Trophoblast cell (in vitro differentiated cells and primary cell): Measurements from ENCODE around the gene TFPT.

ENCODE experiments used
- DNase-seq, 2 donors: peaks; one replicate each; pipeline ENCODE4 v3.0.0-alpha.2; 2016
- H2AFZ ChIP-seq: 2 replicates; pipeline ENCODE4 v1.6.1; 2013; ENCODE audit warnings: low read length, moderate library complexity, mild to moderate bottlenecking; ENCODE audit not compliant: insufficient read depth, poor library complexity
- H2AK5ac ChIP-seq: 2 replicates; pipeline ENCODE4 v1.6.1; 2013; ENCODE audit warnings: mild to moderate bottlenecking, low read length
- H2BK120ac ChIP-seq: 2 replicates; pipeline ENCODE4 v1.6.1; 2013; ENCODE audit warnings: low read length, mild to moderate bottlenecking, moderate library complexity; ENCODE audit not compliant: insufficient read depth, poor library complexity
- H2BK12ac ChIP-seq: 2 replicates; pipeline ENCODE4 v1.6.1; 2013; ENCODE audit warnings: mild to moderate bottlenecking, low read length, moderate library complexity
- H2BK5ac ChIP-seq: 2 replicates; pipeline ENCODE4 v1.6.1; 2013; ENCODE audit warnings: low read length, low read depth, moderate library complexity, mild to moderate bottlenecking; ENCODE audit not compliant: poor library complexity
- H3K14ac ChIP-seq: 2 replicates; pipeline ENCODE4 v1.6.1; 2013; ENCODE audit warnings: mild to moderate bottlenecking, low read length
- H3K18ac ChIP-seq: 2 replicates; pipeline ENCODE4 v1.6.1; 2013; ENCODE audit warnings: mild to moderate bottlenecking, low read length
- H3K23ac ChIP-seq: 2 replicates; pipeline ENCODE4 v1.6.1; 2013; ENCODE audit warnings: low read length
- H3K27ac ChIP-seq: 2 replicates; pipeline ENCODE4 v1.5.1; 2013; ENCODE audit warnings: low read depth, mild to moderate bottlenecking, inconsistent platforms, low read length, moderate library complexity
- H3K27me3 ChIP-seq: 2 replicates; pipeline ENCODE4 v1.6.1; 2013; ENCODE audit warnings: inconsistent platforms, mild to moderate bottlenecking, low read length, moderate library complexity; ENCODE audit not compliant: insufficient read depth
- H3K36me3 ChIP-seq, 2 experiments: 1 replicate in 1 of 2; 2 replicates in 1 of 2; pipeline ENCODE4 v1.6.1; 2013; ENCODE audit warnings: low read length in 2 of 2, mild to moderate bottlenecking in 2 of 2, moderate library complexity in 1 of 2; ENCODE audit not compliant: insufficient read depth in 2 of 2, control insufficient read depth in 1 of 2
- H3K4ac ChIP-seq: 2 replicates; pipeline ENCODE4 v1.6.1; 2013; ENCODE audit warnings: low read depth, mild to moderate bottlenecking, low read length, moderate library complexity
- H3K4me1 ChIP-seq, 2 experiments: 1 replicate in 1 of 2; 2 replicates in 1 of 2; pipeline ENCODE4 v1.6.1; 2013; ENCODE audit warnings: low read length in 2 of 2, mild to moderate bottlenecking in 2 of 2, moderate library complexity in 1 of 2; ENCODE audit not compliant: insufficient read depth in 2 of 2, control insufficient read depth in 1 of 2
- H3K4me2 ChIP-seq: 2 replicates; pipeline ENCODE4 v1.6.1; 2013; ENCODE audit warnings: inconsistent platforms, mild to moderate bottlenecking, low read length, moderate library complexity
- H3K4me3 ChIP-seq: 2 replicates; pipeline ENCODE4 v1.5.1; 2013; ENCODE audit warnings: mild to moderate bottlenecking, low read depth, low read length, inconsistent platforms
- H3K79me1 ChIP-seq: one replicate; pipeline ENCODE4 v1.6.1; 2013; ENCODE audit warnings: low read length
- H3K79me2 ChIP-seq: 2 replicates; pipeline ENCODE4 v1.6.1; 2013; ENCODE audit warnings: low read length, mild to moderate bottlenecking; ENCODE audit not compliant: control insufficient read depth, insufficient read depth, poor library complexity
- H3K9ac ChIP-seq: 2 replicates; pipeline ENCODE4 v1.6.1; 2013; ENCODE audit warnings: mild to moderate bottlenecking, low read length
- H3K9me3 ChIP-seq: 2 replicates; pipeline ENCODE4 v1.6.1; 2013; ENCODE audit warnings: low read depth, mild to moderate bottlenecking, control low read depth, inconsistent platforms, low read length; ENCODE audit not compliant: insufficient read depth
- H4K12ac ChIP-seq: 2 replicates; pipeline ENCODE4 v1.6.1; 2013; ENCODE audit warnings: low read depth, mild to moderate bottlenecking, low read length, moderate library complexity
- H4K8ac ChIP-seq: 2 replicates; pipeline ENCODE4 v1.6.1; 2013; ENCODE audit warnings: low read depth, mild to moderate bottlenecking, low read length, moderate library complexity
- H4K91ac ChIP-seq: one replicate; pipeline ENCODE4 v1.6.1; 2013; ENCODE audit warnings: low read depth, mild to moderate bottlenecking, low read length, moderate library complexity
- WGBS: extraction: QIAGEN DNeasy Blood & Tissue Kit; methylation state at CpG from one replicate; pipeline ENCODE4 v1.1.7; 2013; ENCODE audit warnings: missing lambda C conversion rate; ENCODE audit not compliant: insufficient read length, insufficient coverage; ENCODE audit errors: extremely low coverage; 5-methylcytosine and 5-hydroxymethylcytosine counted together

TFPT gene

DNA sequence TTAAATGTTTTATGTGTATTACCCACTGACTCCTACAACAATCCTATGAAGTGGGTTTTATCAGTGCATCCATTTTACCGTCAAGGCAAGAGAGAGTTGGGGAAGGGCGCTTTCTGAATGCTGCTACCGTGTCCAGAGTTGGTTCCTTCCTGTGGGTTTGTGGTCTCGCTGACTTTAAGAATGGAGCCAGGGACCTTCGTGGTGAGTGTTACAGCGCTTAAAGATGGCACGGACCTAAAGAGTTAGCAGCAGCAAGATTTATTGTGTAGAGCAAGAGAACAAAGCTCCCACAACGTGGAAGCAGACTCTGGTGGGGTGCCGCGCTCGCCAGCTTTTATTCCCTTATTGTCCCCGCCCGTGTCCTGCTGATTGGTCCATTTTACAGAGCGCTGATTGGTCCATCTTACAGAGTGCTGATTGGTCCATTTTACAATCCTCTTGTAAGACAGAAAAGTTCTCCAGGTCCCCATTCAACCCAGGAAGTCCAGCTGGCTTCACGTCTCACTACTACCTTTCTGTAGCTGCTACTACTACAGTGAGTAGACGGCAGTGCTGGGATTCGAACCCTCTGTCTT is 20.9 kb downstream of the TFPT start:
- Histone ChIP-seq H3K27me3 (peaks cover 5% of the 10 kb centered on the region), H2BK5ac (no peak overlapping the region), H3K4me1 (peaks cover 3 to 6% of the 10 kb centered on the region in 2 experiments), H3K4me3 (no peak overlapping the region), H3K36me3 (no peaks in the 10 kb centered on the region), H3K14ac (no peak overlapping the region), H3K27ac (no peak overlapping the region), H3K79me1 (no peaks in the 10 kb centered on the region), H3K18ac (no peak overlapping the region), H2AFZ (no peak overlapping the region), H4K8ac (no peak overlapping the region), H4K12ac (no peak overlapping the region), H2BK12ac (no peak overlapping the region), H3K9me3 (peaks cover 7% of the 10 kb centered on the region), H3K9ac (no peak overlapping the region), H3K4me2 (no peak overlapping the region), H3K79me2 (no peaks in the 10 kb centered on the region), H3K23ac (no peak overlapping the region), H3K4ac (no peak overlapping the region), H2BK120ac (no peak overlapping the region), H2AK5ac (no peak overlapping the region), H4K91ac (no peak overlapping the region)
- DNase-seq, result no peak
- no CpG with 5 or more reads among the region's 17 CpGs for WGBS

DNA sequence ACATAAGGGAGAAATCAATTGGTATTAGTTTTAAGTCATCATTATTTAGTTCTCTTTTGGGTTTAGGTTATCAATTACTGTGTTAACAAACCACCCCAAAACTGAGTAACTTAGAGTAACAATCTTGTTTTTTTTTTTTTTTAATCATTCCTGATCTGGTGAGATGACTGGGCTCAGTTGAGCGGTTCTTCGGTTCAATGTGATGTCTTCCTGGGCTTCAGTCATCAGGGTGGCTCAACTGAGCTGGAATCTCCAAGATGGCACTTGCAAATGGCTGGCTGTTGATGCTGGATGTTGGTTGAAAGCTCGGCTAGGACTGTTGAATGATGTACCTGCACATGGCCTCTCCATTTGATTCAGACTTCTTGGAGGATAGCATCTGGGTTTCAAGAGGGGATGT is 31.0 kb downstream of the TFPT start:
- Histone ChIP-seq H3K9ac (no peak overlapping the region), H3K4me1 (no peaks in the 10 kb centered on the region), H3K79me1 (no peaks in the 10 kb centered on the region), H3K4me3 (no peak overlapping the region), H4K12ac (no peak overlapping the region), H4K8ac (no peak overlapping the region), H3K23ac (no peak overlapping the region), H4K91ac (no peak overlapping the region), H2BK5ac (no peak overlapping the region), H2BK120ac (no peak overlapping the region), H3K4ac (no peak overlapping the region), H3K27me3 (no peaks in the 10 kb centered on the region), H2AFZ (no peak overlapping the region), H2BK12ac (no peak overlapping the region), H3K4me2 (no peak overlapping the region), H3K36me3 (no peaks in the 10 kb centered on the region), H2AK5ac (no peak overlapping the region), H3K14ac (no peak overlapping the region), H3K18ac (no peak overlapping the region), H3K79me2 (no peaks in the 10 kb centered on the region), H3K27ac (no peak overlapping the region), H3K9me3 (peaks cover 7% of the 10 kb centered on the region)
- no CpG with 5 or more reads among the region's 3 CpGs for WGBS
- DNase-seq, result no peak

DNA sequence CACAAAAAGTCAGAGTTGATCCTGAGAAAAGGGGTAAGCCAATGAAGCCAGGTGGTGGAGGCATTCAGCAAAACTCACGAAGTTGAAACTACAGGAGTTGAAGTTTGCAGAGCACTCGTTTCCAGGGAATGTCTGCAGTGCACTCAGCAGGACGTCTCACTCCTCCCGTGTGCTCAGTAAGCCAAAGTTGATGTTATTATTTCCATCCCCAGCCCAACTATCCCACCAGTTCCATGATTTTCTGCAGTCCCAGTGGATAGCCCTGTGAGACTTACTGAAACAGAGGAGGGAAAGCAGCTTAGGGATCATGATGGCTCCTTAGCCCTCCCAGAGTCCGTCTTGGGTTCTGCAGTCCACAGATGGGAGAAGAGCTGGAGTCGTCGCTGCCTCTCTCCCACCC is 34.4 kb downstream of the TFPT start, which contains the start of gene TARM1:
TARM1 (minus strand) TSS at position 334 of the 400 bp plus-strand sequence; CDS start at position 309, 25 bp downstream.
- Histone ChIP-seq H2BK12ac (no peak within 1 kb of the TSS), H3K27ac (no peak within 1 kb of the TSS), H2BK120ac (no peak within 1 kb of the TSS), H2BK5ac (no peak within 1 kb of the TSS), H3K79me2 (no peaks in the 10 kb centered on the region), H4K8ac (no peak within 1 kb of the TSS), H4K91ac (no peak within 1 kb of the TSS), H3K4me2 (no peak within 1 kb of the TSS), H3K14ac (no peak within 1 kb of the TSS), H3K9me3 (peaks cover 7% of the 10 kb centered on the region), H3K4me1 (no peaks in the 10 kb centered on the region), H3K4ac (no peak within 1 kb of the TSS), H4K12ac (no peak within 1 kb of the TSS), H2AFZ (no peak within 1 kb of the TSS), H3K27me3 (no peaks in the 10 kb centered on the region), H3K23ac (no peak within 1 kb of the TSS), H3K9ac (no peak within 1 kb of the TSS), H3K79me1 (no peaks in the 10 kb centered on the region), H2AK5ac (no peak within 1 kb of the TSS), H3K18ac (no peak within 1 kb of the TSS), H3K36me3 (no peaks in the 10 kb centered on the region), H3K4me3 (no peak within 1 kb of the TSS)
- WGBS, result no CpG with 5 or more reads among the region's 7 CpGs
- no peak for DNase-seq

DNA sequence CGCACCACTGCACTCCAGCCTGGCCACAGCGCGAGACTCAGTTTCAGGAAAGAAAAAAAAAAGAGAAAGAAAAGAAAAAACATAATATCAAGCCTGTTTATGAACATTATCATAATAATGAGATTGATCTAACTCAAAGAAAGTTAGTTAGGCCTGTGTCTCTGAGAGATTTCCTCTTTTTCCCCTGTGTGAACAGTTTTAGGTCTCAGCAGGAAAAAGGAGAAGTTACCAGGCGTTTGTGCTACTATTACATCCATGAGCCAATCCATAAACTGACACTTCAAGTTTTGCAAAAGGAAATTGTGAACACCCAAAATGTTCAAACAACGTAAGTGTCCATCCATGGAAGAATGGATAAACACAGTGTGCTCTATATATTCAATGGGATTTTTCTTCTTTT is 38.1 kb downstream of the TFPT start:
- Histone ChIP-seq H4K12ac (no peak overlapping the region), H2BK12ac (no peak overlapping the region), H3K9me3 (peaks cover 7% of the 10 kb centered on the region), H3K79me1 (no peaks in the 10 kb centered on the region), H2BK5ac (no peak overlapping the region), H3K4me2 (no peak overlapping the region), H3K23ac (no peak overlapping the region), H3K27me3 (no peaks in the 10 kb centered on the region), H2AK5ac (no peak overlapping the region), H3K18ac (no peak overlapping the region), H2BK120ac (no peak overlapping the region), H3K79me2 (no peaks in the 10 kb centered on the region), H3K14ac (no peak overlapping the region), H4K8ac (no peak overlapping the region), H3K27ac (no peak overlapping the region), H3K4me1 (no peaks in the 10 kb centered on the region), H4K91ac (no peak overlapping the region), H3K36me3 (no peaks in the 10 kb centered on the region), H3K4me3 (no peak overlapping the region), H2AFZ (no peak overlapping the region), H3K4ac (no peak overlapping the region), H3K9ac (no peak overlapping the region)
- no peak for DNase-seq
- WGBS, result no CpG with 5 or more reads among the region's 5 CpGs
